ENCODE results near the gene TCP10L.
A peak's percentile ranks its signal among the peaks of the same experiment; 100 is the strongest.

Gene TCP10L

GRCh38 chr21:32612075-32612998 lies 27.0 kb upstream of the TCP10L start, which contains the start of gene CFAP298:
Gene CFAP298, minus strand, starts transcription at chr21:32612377. Its CDS starts 134 bp downstream, at chr21:32612243.
- TF ChIP-seq FOXP2 (optimal IDR thresholded peaks at IDR 0.05; ENCODE audit: borderline replicate concordance, extremely low read depth, extremely low read length, insufficient read depth): peak; percentile 57
- TF ChIP-seq REST (IDR thresholded peaks at IDR 0.05; ENCODE audit: insufficient read depth in 1 of 2, low read depth in 2 of 2, low read length in 2 of 2): peak; percentile 4 to 36; a peak in 1 of 4 replicates
- peak; percentile 94 for TF ChIP-seq SIN3A (IDR thresholded peaks at IDR 0.05; ENCODE audit: borderline replicate concordance, insufficient read depth, low read length)
- TF ChIP-seq POLR2AphosphoS5 (IDR thresholded peaks at IDR 0.05; ENCODE audit: low read depth, low read length): peak; percentile 89
- peak; percentile 89; the same call in 1 of the 2 replicates for TF ChIP-seq TAF1 (IDR thresholded peaks at IDR 0.05; ENCODE audit: borderline replicate concordance, insufficient read depth, low read length)

- no peak for TF ChIP-seq TAF1 (IDR thresholded peaks at IDR 0.05; ENCODE audit: borderline replicate concordance, insufficient read depth, low read length)
- no peak for TF ChIP-seq REST (IDR thresholded peaks at IDR 0.05; ENCODE audit: insufficient read depth in 1 of 2, low read depth in 2 of 2, low read length in 2 of 2)
- TF ChIP-seq POLR2AphosphoS5 (IDR thresholded peaks at IDR 0.05; ENCODE audit: low read depth, low read length): no peak
- no peak; the same call in 1 of the 2 replicates for TF ChIP-seq SIN3A (IDR thresholded peaks at IDR 0.05; ENCODE audit: borderline replicate concordance, insufficient read depth, low read length)
- TF ChIP-seq FOXP2 (optimal IDR thresholded peaks at IDR 0.05; ENCODE audit: borderline replicate concordance, extremely low read depth, extremely low read length, insufficient read depth): no peak
These were observed 26.2 kb upstream of the TCP10L start for GRCh38 chr21:32611471-32611997.

- TF ChIP-seq TAF1 (IDR thresholded peaks at IDR 0.05; ENCODE audit: borderline replicate concordance, insufficient read depth, low read length) (no peak), POLR2AphosphoS5 (IDR thresholded peaks at IDR 0.05; ENCODE audit: low read depth, low read length) (no peak), REST (IDR thresholded peaks at IDR 0.05; ENCODE audit: insufficient read depth in 1 of 2, low read depth in 2 of 2, low read length in 2 of 2) (no peak), FOXP2 (optimal IDR thresholded peaks at IDR 0.05; ENCODE audit: borderline replicate concordance, extremely low read depth, extremely low read length, insufficient read depth) (no peak), SIN3A (IDR thresholded peaks at IDR 0.05; ENCODE audit: borderline replicate concordance, insufficient read depth, low read length) (no peak)
These were observed 23.5 kb upstream of the TCP10L start for GRCh38 chr21:32608851-32609250.

GRCh38 chr21:32605469-32605868 lies 20.1 kb upstream of the TCP10L start:
- TF ChIP-seq POLR2AphosphoS5 (IDR thresholded peaks at IDR 0.05; ENCODE audit: low read depth, low read length): no peak
- no peak for TF ChIP-seq TAF1 (IDR thresholded peaks at IDR 0.05; ENCODE audit: borderline replicate concordance, insufficient read depth, low read length)
- no peak for TF ChIP-seq SIN3A (IDR thresholded peaks at IDR 0.05; ENCODE audit: borderline replicate concordance, insufficient read depth, low read length)
- TF ChIP-seq FOXP2 (optimal IDR thresholded peaks at IDR 0.05; ENCODE audit: borderline replicate concordance, extremely low read depth, extremely low read length, insufficient read depth): no peak
- TF ChIP-seq REST (IDR thresholded peaks at IDR 0.05; ENCODE audit: insufficient read depth in 1 of 2, low read depth in 2 of 2, low read length in 2 of 2): no peak
